ENCODE data around the gene DNAH10.

The DNAH10 gene

GRCh38 chr12:123916729-123917128, 154.6 kb downstream of the DNAH10 start (continued):
- TF ChIP-seq ZNF24 (tag by site-specific recombination; IDR thresholded peaks at IDR 0.05) (no peak), SP3 (tag by site-specific recombination; IDR thresholded peaks at IDR 0.05) (0 out of 2 replicates have a peak, but pooled peaks have one; percentile 15), EGR2 (tag by site-specific recombination; IDR thresholded peaks at IDR 0.05; ENCODE audit: low read depth) (peak; percentile 57; the same call in 1 of the 2 replicates), ZNF692 (tag by site-specific recombination; IDR thresholded peaks at IDR 0.05) (no peak), ZNF677 (tag by site-specific recombination; IDR thresholded peaks at IDR 0.05) (no peak), ZNF585B (tag by site-specific recombination; IDR thresholded peaks at IDR 0.05) (no peak), ZNF266 (tag by site-specific recombination; IDR thresholded peaks at IDR 0.05; ENCODE audit: low read depth) (no peak), SP7 (tag by site-specific recombination; IDR thresholded peaks at IDR 0.05) (peak; percentile 29; the same call in 1 of the 2 replicates), ZFHX2 (tag by site-specific recombination; conservative IDR thresholded peaks at IDR 0.05) (peak; percentile 52)
- TF ChIP-seq, protein P1, sequence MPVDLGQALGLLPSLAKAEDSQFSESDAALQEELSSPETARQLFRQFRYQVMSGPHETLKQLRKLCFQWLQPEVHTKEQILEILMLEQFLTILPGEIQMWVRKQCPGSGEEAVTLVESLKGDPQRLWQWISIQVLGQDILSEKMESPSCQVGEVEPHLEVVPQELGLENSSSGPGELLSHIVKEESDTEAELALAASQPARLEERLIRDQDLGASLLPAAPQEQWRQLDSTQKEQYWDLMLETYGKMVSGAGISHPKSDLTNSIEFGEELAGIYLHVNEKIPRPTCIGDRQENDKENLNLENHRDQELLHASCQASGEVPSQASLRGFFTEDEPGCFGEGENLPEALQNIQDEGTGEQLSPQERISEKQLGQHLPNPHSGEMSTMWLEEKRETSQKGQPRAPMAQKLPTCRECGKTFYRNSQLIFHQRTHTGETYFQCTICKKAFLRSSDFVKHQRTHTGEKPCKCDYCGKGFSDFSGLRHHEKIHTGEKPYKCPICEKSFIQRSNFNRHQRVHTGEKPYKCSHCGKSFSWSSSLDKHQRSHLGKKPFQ (tag by site-specific recombination; IDR thresholded peaks at IDR 0.05), result no peak

- TF ChIP-seq ZNF23 (tag by site-specific recombination; IDR thresholded peaks at IDR 0.05; ENCODE audit: borderline replicate concordance) (no peak), ZNF777 (tag by site-specific recombination; IDR thresholded peaks at IDR 0.05; ENCODE audit: borderline replicate concordance) (no peak), CTCF (tag by site-specific recombination; IDR thresholded peaks at IDR 0.05) (no peak), ZSCAN16 (tag by site-specific recombination; IDR thresholded peaks at IDR 0.05) (no peak), ZNF558 (tag by site-specific recombination; IDR thresholded peaks at IDR 0.05) (no peak), ZIC2 (tag by site-specific recombination; IDR thresholded peaks at IDR 0.05) (peak; percentile 37; the same call in 1 of the 2 replicates), ZNF600 (tag by site-specific recombination; IDR thresholded peaks at IDR 0.05) (no peak), HOXD13 (CRISPR knock-in tag; IDR thresholded peaks at IDR 0.05; ENCODE audit: borderline replicate concordance) (no peak)
- no peaks in the 10 kb centered on the region for H3K36me3 ChIP-seq (ENCODE audit: control insufficient read depth in 2 of 2, insufficient read depth in 1 of 2, low read length in 2 of 2)
- no peaks in the 10 kb centered on the region for H3K9me3 ChIP-seq (ENCODE audit: control insufficient read depth, insufficient read depth, low read depth, low read length)
- CTCF ChIA-PET, result interaction anchor here (2.1 kb wide), 1 partner anchor 11 kb away, joined by 12 read pairs; no protein-coding TSS in a partner anchor
- no peak overlapping the region for H3K27ac ChIP-seq (ENCODE audit: extremely low read depth, low read depth, low read length)
- no peaks in the 10 kb centered on the region for H3K4me1 ChIP-seq (ENCODE audit: control insufficient read depth, insufficient read depth, low read length)
- POLR2A ChIA-PET, result no interaction called here
- no peak overlapping the region for H3K4me3 ChIP-seq (ENCODE audit: low read depth, low read length)
These were observed 155.3 kb downstream of the DNAH10 start for GRCh38 chr12:123917337-123917850.

- POLR2A ChIA-PET, result no interaction called here
- no peaks in the 10 kb centered on the region for H3K36me3 ChIP-seq (ENCODE audit: control insufficient read depth in 2 of 2, insufficient read depth in 1 of 2, low read length in 2 of 2)
- no peaks in the 10 kb centered on the region for H3K4me1 ChIP-seq (ENCODE audit: control insufficient read depth, insufficient read depth, low read length)
- no peak overlapping the region for H3K4me3 ChIP-seq (ENCODE audit: low read depth, low read length)
- CTCF ChIA-PET, result no interaction called here
- no peaks in the 10 kb centered on the region for H3K9me3 ChIP-seq (ENCODE audit: control insufficient read depth, insufficient read depth, low read depth, low read length)
- no peak overlapping the region for H3K27ac ChIP-seq (ENCODE audit: extremely low read depth, low read depth, low read length)
- TF ChIP-seq GLIS1 (tag by site-specific recombination; IDR thresholded peaks at IDR 0.05) (no peak), BCL6B (tag by site-specific recombination; IDR thresholded peaks at IDR 0.05) (no peak), MYNN (tag by site-specific recombination; IDR thresholded peaks at IDR 0.05; ENCODE audit: borderline replicate concordance) (no peak), ZNF623 (tag by site-specific recombination; IDR thresholded peaks at IDR 0.05) (no peak), ZNF266 (tag by site-specific recombination; IDR thresholded peaks at IDR 0.05; ENCODE audit: low read depth) (no peak), SALL2 (tag by site-specific recombination; IDR thresholded peaks at IDR 0.05; ENCODE audit: borderline replicate concordance) (no peak), SP2 (tag by site-specific recombination; IDR thresholded peaks at IDR 0.05) (no peak)
- TF ChIP-seq, protein P2, sequence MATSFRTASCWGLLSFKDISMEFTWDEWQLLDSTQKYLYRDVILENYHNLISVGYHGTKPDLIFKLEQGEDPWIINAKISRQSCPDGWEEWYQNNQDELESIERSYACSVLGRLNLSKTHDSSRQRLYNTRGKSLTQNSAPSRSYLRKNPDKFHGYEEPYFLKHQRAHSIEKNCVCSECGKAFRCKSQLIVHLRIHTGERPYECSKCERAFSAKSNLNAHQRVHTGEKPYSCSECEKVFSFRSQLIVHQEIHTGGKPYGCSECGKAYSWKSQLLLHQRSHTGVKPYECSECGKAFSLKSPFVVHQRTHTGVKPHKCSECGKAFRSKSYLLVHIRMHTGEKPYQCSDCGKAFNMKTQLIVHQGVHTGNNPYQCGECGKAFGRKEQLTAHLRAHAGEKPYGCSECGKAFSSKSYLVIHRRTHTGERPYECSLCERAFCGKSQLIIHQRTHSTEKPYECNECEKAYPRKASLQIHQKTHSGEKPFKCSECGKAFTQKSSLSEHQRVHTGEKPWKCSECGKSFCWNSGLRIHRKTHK (tag by site-specific recombination; IDR thresholded peaks at IDR 0.05), result no peak
- TF ChIP-seq, protein P3, sequence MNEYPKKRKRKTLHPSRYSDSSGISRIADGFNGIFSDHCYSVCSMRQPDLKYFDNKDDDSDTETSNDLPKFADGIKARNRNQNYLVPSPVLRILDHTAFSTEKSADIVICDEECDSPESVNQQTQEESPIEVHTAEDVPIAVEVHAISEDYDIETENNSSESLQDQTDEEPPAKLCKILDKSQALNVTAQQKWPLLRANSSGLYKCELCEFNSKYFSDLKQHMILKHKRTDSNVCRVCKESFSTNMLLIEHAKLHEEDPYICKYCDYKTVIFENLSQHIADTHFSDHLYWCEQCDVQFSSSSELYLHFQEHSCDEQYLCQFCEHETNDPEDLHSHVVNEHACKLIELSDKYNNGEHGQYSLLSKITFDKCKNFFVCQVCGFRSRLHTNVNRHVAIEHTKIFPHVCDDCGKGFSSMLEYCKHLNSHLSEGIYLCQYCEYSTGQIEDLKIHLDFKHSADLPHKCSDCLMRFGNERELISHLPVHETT (tag by site-specific recombination; IDR thresholded peaks at IDR 0.05), result no peak
These were observed 157.9 kb downstream of the DNAH10 start for GRCh38 chr12:123919980-123920360.
